Loucy (cell line): ENCODE data around the gene ALKBH7.

Experiments
- CTCF ChIP-seq: fragments of 200-600 bp; sonication (generic); conservative IDR thresholded peaks from 2 replicates; pipeline ENCODE4 v1.5.1; 2014; ENCODE audit warnings: mild to moderate bottlenecking, antibody characterized with exemption, low read length
- EZH2phosphoT487 ChIP-seq: fragments of 200-600 bp; IDR thresholded peaks from 2 replicates; pipeline ENCODE4 v1.6.1; 2018; ENCODE audit warnings: antibody characterized with exemption, mild to moderate bottlenecking, moderate library complexity, borderline replicate concordance

DNA sequence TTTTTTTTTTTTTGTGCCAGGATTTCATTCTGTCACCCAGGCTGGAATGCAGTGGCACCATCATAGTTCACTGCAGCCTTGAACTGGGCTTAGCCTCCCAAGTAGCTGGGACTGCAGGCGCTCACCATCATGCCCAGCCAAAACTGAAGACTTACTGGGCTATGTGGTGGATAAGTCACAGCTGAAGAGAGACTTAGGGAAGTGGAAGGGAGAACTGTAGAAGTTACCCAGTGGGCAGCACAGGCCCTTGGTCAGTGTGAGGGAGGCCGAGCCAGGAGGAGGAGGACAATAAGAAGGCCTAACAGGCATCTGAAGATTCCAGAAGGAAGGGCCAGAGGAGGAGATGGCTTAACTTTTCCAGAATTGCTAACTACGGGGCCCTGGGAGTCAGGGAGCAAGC is 7.2 kb downstream of the ALKBH7 start:
- TF ChIP-seq CTCF (no peak), EZH2phosphoT487 (no peak)
